Measurements from ENCODE around the gene MAPKAPK2.

MAPKAPK2 gene

DNA sequence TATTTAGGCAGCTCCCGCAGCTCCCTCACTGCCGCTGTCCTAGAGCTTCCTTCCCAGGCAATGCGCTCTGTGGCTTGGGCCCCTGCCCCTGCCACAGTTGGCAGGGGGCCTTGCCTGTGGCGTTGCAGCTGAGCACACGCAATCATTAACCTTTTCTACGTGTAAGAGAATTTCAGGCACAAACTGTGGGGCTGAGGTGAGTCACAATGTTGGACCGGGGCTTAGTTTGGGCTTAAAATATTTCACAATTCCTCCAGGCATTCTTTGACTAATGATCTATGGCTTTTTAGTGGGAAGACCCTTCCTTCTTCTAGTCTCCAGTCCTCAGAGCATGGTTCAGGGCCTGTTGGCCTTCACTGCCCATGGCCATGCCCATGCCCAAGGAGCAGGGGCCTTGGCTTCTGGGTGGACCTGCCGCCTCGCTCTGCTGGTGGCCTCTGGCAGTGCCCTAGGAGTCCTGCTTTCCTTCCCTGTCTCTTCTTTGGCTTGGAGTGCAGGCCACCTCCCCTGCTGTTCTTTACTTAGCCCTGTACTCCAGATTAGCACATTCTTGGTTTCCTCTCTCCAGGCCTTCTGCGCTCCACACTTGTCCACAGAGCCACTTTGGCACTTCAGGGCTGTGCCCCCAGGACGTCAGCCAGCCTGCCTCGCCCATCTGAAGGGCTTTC lies 39.2 kb downstream of the MAPKAPK2 start:
- DNase-seq = no peak

DNA sequence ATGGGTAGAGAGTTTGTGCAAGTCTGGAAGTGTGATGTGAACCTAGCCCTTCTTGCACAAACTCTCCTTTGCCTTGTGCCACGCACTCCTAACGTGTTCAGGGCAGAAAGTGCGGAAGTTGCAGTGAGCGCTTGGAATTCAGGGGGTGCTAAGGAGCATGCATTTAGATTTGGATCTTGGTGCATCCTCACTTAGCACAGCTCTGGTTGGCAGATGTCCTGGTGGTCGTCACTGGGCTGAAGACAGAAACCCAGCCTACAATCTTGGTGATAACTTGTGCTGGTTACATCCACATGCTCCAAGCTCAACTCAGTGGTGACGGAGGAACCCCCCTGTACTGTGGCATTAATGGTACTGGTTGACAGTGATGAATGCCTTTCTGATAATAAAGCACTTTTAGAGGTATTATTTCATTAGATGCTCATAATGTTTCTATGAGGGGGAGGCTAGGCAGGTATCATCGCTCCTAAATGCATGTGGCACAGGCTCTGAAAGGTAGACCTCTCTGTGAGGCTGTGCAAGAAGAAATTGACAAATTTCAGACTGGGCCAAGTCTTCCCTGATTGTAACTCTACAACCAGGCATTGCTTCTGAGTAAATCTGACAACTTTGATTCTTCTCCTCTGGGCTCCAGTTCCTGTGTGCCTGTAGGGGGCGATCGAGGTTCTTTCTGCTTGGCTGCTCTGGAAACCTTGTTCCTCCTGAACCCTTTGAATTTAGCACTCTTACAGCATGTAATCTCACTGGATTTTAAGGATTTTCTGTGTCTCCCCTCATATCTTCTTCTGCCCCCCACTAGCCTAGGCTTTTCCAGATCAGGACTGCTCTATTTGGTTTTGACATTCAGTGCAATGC lies 40.6 kb downstream of the MAPKAPK2 start:
- DNase-seq = no peak

DNA sequence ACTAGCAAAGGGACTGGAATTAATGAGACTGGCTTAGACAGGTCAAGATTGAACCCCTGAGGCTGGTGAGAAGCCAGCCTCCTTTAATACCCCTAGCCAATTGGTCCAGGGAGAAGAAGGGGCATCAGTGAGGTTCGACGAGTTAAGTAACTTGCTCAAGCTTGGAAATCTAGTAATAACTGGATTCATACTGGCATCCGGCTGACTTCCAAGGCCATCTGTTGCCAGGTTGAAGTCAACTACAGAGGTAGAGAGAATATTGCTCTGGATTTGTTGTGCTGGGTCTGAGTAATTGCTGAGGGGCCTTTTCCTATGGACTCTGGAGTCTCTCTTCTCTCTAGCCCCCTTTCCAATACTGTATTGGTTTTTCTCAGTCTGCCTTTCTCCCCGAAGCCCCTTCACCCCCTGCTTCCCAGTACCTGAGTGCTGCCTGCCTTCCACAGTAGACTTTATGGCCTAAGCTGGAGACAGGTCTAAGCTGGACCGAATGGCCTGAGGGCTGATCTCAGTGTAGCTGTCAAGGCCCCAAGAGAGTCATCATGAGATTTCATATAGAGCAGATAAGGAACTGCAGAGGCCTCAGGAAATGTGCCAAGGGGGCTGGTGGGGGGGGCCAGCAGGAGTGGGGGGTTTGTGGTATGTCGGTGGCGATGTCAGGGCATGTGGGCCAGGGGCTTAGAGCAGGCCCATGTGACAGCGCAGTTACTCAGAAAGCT lies 43.4 kb downstream of the MAPKAPK2 start:
- no peak for DNase-seq

DNA sequence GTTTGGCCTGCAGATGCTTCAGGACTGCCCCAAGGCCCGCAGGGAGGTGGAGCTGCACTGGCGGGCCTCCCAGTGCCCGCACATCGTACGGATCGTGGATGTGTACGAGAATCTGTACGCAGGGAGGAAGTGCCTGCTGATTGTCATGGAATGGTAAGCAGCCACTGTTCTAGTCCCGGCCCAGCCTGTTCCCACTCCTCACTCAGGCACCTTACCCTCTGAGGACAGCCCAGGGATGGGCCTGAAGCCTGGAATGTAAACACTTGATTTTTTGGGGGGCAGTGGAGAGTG lies 43.9 kb downstream of the MAPKAPK2 start:
- DNase-seq = no peak

DNA sequence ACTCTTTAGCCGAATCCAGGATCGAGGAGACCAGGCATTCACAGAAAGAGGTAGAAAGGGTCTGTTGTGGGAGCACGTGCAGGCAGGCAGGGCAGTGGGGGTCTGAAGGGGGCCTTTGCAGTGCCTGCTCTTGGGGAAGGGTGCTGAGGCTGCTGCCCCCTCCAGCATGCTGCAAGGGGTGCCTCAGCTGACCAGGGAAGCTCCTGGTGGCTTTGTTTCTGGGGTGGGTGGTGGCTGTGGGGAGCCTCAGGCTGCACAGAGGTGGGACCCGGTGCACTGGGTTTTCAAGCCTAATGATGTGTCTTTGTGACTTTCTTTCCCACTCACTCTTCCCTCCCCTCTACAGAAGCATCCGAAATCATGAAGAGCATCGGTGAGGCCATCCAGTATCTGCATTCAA lies 44.3 kb downstream of the MAPKAPK2 start:
- DNase-seq = no peak

DNA sequence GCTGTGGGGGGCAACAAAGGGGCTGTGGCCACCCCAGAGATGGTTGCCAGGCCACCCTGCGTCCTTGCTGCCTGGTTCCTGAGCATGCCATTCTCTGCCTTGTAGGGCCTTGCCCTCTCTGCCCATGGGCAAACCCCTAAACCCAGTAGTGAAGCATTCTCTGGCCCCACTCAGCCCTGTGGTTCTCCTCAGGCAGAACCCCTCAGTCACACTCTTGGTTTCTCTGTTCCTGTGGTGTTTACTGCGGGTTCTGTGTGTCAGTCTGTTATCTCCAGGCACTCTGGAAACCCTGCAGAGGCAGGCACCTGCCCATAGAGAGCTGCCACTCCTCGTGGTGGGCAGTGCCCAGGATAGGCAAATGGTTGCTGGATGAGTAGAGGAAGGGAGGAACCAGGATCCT lies 44.8 kb downstream of the MAPKAPK2 start:
- no peak for DNase-seq

DNA sequence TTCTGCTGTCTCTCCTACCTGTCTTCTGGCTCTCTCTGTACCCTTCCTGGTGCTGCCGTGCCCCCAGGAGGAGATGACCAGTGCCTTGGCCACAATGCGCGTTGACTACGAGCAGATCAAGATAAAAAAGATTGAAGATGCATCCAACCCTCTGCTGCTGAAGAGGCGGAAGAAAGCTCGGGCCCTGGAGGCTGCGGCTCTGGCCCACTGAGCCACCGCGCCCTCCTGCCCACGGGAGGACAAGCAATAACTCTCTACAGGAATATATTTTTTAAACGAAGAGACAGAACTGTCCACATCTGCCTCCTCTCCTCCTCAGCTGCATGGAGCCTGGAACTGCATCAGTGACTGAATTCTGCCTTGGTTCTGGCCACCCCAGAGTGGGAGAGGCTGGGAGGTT lies 47.8 kb downstream of the MAPKAPK2 start:
- no peak for DNase-seq

DNA sequence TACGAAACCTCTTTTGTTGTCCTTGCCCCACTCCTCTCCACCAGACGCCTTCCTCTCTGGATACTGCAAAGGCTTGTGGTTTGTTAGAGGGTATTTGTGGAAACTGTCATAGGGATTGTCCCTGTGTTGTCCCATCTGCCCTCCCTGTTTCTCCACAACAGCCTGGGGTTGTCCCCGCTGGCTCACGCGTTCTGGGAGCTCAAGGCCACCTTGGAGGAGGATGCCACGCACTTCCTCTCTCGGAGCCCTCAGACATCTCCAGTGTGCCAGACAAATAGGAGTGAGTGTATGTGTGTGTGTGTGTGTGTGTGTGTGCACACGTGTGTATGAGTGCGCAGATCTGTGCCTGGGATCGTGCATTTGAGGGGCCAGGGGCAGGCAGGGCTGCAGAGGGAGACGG lies 48.3 kb downstream of the MAPKAPK2 start:
- DNase-seq = no peak

DNA sequence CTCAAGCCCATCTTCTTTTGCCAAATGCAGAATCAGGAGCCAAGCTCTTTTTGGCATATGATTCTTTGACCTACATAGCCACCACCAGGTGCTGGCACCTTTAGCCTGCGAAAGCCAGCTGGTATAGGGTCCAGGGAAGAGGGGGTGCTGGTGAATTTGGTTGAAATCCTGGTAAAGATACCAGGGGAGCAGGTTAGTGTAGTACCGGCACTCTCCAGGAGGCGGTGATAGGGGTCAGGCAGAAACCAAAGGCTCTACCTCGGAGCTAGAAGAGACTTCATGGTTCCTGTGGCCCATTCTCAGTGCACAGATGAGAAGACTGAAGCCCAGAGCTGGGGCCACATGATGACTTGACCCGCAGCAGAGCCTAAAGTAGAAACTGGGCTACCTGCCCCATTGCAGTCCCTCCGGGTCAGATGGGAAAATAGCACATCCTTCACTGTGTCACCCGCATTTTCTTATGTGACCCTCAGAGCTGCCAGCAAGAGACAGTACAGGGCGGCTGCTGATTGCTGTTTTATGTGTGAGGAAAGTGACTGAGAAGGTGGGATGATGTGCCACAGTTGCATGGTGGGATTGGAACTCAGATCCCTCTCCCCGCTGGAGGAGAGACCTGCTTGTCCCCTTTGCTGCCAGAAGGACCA lies 49.9 kb downstream of the MAPKAPK2 start:
- DNase-seq = peak; percentile 65

DNA sequence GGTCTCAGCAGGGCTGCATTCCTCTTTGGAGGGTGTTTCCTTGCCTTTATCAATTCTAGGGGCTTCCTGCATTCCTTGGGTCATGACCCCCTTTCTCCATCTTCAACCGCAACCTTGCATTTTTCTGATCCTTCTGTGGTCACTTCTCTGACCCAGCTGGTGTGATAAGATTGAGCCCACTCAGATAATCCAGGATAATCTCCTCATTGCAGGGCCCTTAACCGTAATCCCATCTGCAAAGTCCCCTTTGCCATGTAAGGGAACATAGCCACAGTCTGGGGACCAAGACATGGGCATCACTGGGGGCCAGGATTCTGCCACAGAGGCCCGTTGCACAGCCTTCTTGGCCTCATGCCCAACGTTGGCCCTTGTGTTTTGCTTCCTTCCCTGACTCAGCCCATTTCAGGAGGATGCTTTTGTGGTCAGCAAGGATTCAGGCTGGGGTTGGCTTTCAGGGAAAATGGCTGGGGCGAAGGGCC lies 50.9 kb downstream of the MAPKAPK2 start:
- DNase-seq = no peak

DNA sequence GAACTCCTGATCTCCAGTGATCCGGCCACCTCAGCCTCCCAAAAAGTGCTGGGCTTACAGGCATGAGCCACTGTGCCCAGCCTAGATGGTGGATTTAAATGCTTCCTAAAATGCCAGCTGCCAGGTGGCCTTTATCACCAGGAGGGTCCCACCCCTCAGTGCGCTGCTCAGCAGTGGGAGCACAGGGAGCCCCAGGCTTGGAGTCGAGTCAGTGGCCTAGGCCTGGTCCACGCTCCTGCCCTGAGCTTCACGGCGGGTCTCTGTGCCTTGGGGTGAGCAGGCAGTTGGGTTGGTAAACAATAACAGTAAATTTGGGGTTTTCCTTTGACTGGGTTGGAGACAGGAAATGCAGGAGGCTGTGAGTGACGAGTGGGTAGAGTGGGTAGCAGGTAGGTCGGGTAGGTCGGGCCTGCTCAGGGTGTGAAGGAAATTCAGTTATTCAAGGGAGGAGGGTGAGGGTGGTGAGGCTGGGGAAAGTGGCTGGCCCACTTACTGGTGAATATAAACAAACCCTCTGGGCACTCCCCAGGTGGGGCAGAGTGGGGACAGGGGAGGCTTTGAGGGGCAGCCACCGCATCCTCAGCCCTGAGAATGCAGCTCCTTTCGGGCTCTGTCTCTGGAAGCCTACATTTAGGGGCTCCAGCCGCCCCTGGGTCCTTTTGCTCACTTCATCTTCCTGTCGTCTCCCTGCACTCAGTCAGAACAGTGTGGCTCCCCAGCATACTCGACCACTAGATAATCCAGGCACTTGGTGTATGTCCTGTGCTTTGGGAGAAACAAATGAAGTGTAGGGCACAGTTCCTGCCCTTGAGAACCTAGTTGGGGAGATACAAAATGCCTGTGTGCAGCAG lies 52.4 kb downstream of the MAPKAPK2 start:
- DNase-seq = no peak

DNA sequence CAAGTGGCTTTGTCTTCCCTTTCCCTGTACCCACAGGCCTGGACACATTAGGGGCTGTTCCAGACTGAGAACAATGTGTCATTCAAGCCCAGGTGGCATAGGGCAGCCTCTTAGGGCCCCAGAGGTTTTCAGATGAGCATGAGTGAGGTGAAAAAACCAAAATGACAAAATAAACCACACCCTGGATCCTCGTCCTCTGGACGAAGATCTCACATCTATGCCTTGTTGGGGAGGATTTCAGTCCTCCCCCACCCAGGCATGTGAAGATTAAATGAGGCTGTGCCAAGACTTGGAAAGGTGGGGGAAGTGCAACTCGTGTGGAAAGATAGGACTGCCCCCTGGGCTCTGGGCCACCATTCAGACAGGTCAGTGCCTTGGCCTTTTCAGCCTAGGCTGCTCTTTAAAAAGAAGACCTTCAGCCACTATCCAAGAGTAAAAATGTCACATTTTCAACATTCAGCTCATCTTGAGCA lies 53.1 kb downstream of the MAPKAPK2 start:
- no peak for DNase-seq

DNA sequence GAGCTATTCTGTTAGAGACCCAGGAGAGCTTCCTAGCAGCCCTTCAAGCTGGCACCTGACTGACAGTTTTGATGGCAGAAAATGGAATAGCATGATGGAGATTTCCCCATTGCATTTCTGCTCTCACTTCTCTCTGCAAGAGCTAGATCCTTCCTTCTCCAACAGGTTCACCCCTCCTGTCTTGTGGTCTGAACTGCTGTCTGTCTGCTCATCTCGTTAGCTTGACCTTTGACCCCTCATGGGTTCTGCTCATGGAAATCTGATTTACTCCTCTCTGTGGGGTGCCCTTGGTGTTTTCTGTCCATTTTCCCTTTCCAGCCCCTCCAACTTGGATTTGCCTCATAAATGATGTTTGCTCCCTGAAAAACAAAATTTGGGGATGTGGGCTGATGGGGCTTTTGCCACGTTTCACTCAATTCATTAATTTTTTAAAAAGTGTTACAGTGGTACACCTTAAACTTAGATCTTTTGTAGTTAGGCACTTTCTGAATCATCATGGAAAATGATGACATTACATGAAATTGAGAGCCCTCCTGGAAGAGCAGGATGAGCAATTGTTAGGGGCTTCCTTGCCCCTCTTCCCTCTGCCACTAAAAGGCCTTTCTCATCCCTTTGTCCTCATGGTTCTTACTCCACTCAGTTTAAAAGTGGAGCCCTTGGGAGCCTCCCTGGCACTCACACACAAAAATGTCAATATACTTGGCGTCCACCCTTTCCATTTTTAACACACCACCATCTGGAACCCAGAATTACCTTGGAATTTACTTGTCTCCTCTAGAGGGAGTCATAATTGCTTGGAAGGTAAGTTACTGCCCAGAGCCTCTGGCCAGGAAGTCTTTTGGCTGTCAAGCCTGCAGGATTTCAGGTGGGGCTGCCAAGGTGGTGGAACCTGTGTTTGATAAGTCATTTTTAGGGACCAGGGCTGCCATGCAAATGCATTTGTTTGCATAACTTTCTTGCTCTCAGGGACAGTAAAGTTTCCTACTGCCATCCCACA lies 54.0 kb downstream of the MAPKAPK2 start:
- no peak for DNase-seq

DNA sequence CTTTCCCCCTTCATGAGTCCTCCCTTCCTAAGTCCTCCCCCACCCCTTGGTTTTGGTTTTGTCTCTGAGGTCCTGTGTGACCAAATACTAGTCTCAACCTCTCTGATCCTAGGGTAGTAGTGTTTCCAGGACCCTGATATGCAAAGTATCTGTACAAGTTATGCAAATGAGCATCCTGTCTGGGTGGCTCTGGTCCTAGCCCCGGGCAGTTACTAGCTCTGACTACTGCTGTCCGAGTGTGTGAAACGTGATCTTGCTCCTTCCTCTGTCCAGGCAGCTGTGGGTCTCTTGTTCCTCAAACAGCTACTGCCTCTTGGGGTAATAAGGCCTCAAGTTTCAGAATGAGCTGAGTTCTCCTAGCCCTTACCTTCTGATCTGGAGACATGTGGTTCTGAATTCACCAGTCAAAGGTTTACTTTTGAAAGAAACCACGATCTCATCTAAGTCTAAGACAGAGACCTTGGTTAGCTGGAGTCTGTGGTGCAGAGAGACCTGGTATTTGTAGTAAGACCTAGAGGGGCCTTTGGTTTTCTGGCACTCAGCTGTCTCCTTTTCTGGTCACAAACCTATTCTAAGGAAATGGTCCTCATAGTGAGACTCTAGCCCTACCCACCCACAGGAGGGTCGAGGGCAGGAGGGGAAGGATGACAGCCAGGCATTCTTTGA lies 54.8 kb downstream of the MAPKAPK2 start:
- DNase-seq = no peak

DNA sequence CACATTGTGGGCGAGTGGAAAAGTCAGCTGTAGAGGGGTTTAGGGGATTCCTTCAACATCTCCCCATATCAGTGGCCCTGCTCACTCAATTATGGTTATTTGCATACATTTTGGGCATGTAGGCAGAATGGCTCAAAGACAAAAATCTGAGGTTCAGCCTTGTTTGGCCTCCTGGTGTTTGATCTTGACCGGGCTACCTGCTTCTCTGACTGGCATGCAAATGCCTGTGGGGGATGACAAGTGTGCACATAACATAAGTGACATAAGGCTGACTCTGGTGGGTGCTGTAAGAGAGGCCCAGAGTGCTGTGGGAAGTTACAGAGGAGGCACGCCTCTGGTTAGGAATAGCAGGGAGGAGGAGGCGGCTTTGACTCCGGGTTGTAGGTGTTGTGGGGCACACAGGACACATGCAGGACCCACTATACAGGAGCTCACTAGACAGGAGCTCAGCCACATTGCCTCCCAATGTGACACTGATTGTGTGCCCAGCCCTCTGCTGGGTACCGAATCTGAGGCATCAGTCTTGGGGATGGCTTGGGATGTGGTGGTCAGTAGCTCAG lies 56.5 kb downstream of the MAPKAPK2 start:
- no peak for DNase-seq

DNA sequence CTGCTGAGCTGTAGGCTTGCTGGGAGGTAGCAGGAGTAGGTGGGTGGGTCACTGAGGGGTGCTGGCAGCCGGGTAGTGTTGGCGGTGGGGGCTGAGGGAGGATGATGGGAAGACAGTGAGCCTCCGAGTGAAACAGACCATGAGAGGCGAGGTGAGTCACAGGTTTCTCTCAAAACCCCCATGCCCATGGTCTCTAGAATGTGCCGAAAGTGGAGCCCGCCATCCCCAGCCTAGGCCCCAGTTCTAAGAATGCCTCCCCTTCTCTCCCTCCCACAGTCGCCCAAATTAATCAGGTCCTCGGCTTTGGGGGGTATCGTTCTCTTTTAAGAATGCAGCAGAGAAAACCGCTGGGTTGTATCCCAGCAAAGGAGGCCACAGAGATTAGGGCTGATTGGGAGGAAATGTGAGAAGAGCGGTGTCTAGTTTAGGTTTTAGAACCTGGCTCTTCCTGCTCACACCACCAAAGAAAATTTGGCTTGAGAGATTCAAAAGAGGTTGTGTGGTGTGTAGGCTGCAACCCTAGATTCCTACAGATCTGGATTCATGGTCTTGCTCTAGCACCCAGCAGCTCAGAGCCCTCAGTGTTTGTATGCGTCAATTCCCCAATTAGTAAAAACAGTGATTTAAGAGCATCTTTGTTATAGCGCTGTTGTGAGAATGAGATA lies 58.1 kb downstream of the MAPKAPK2 start:
- no peak for DNase-seq

DNA sequence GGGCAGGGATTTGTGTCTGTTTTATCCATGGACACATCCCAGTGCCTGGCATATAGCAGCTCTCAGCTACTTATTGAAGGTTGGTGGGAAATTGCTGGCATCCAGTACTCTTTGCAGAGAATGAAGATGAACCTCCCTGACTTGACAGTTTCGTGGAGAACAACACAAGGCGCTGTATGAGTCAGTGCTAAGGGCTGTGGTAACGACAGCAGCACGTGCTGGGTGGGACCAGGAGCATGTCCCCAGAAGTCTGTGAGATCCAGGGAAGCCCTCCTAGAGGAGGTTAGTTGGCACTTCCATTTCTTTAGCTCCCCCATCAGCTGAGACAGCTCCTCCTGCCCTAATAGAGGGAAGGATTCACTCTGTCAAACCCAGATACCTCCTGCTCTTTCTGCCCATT lies 60.0 kb downstream of the MAPKAPK2 start:
- DNase-seq = no peak

DNA sequence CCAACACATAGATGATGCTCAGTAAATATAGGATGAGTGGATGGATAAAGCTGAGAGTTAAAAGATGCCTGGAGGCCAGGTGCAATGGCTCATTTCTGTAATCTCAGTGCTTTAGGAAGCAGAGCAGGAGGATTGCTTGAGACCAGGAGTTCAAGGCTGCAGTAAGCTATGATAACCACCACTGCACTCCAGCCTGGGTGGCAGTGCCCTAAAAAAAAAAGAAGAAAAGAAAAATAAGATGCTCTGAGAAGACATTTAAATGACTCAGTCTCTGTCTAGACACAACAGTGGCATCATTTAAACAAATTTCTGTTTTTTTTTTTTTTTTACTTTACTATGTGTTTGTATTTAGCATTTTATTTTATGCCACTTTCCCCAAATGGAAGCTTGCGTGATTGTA lies 60.6 kb downstream of the MAPKAPK2 start:
- no peak for DNase-seq

DNA sequence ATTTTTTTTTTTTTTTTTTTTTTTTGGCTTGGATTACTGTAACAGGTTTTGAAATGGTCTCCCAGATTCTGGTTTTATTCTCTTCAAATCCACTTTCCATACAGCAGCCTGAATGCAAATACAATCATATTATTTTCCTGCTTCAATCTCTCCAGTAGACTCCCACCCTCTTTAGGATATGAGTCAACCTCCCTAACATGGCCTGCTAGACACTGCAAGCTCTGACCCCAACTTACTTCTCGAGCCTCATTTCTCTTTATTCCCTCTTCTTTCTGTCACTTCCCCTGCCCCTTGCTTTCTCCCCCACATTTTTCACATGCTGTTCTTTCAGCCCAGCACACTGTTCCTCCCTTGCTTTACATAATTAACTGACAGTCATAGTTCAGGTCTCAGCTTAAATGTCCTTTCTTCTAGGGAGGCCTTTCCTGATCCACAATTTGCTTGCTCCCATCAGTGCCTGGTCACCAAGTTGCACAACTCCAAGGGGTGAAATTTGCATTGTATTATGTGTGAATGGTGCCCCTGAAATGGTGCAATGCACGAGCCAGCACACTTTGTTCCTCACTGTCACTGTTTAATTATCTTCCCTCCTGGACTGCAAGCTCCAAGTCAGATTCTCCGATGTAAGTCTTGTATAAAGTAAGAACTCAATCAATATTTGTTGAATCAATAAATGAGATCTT lies 63.8 kb downstream of the MAPKAPK2 start:
- no peak for DNase-seq

All from activated CD4-positive, alpha-beta T cell treated with anti-CD3 and anti-CD28 coated beads for 1 hour (primary cell).